ENCODE measurements around the gene PICK1. TPM values are rescaled to one million over a fixed set of nuclear protein-coding genes. Genes with fewer than 3 reads are reported as not detected.
"Not testable (repeated sequence)": the region's sequence is repeated elsewhere in the genome, so short reads cannot be mapped to it uniquely, and the experiment has no call there.

The PICK1 gene
- total RNA-seq, 1 donor from 2014 or later, result 25.5 TPM

GRCh38 chr22:38075105-38075825 lies 18.1 kb downstream of the PICK1 start:
- TF ChIP-seq, protein P1, sequence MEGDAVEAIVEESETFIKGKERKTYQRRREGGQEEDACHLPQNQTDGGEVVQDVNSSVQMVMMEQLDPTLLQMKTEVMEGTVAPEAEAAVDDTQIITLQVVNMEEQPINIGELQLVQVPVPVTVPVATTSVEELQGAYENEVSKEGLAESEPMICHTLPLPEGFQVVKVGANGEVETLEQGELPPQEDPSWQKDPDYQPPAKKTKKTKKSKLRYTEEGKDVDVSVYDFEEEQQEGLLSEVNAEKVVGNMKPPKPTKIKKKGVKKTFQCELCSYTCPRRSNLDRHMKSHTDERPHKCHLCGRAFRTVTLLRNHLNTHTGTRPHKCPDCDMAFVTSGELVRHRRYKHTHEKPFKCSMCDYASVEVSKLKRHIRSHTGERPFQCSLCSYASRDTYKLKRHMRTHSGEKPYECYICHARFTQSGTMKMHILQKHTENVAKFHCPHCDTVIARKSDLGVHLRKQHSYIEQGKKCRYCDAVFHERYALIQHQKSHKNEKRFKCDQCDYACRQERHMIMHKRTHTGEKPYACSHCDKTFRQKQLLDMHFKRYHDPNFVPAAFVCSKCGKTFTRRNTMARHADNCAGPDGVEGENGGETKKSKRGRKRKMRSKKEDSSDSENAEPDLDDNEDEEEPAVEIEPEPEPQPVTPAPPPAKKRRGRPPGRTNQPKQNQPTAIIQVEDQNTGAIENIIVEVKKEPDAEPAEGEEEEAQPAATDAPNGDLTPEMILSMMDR (IDR thresholded peaks at IDR 0.05), result no peak
- DNase-seq (no peak), ATAC-seq (ENCODE audit: low read depth) (no peak)
- ChIA-PET POLR2A (no interaction called here), CTCF (no interaction called here)
- Mint-ChIP-seq H3K36me3 (ENCODE audit: low read depth) (peaks cover 42% of the 10 kb centered on the region), H3K4me3 (no peak overlapping the region), H3K4me1 (no peaks in the 10 kb centered on the region), H3K9me3 (no peaks in the 10 kb centered on the region), H3K27ac (no peak overlapping the region), H3K27me3 (peaks cover 8% of the 10 kb centered on the region)
- intact Hi-C loops (cut with micrococcal nuclease), result no loop called here

DNA sequence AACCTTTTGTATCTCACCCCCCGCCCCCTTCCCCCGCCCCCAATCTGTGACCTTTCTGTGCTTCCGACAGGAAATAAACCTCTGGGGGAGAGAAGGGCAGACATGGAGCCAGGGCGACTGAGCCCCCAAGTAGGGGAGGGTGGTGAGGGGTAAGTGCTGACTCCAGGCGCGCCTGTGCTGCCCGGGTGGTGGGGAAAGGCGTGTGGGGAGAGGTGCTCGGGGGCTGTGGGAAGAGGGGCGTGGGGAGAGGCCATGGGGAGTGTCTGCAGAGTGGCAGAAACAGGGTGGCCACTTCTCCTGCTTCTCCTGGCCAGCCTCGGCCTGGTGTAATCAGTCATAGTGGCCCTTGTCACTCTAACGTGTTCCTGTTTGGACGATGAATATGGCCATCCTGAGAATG lies 18.8 kb downstream of the PICK1 start:
- CTCF ChIA-PET, result no interaction called here
- no peak for ATAC-seq (ENCODE audit: low read depth)

DNA sequence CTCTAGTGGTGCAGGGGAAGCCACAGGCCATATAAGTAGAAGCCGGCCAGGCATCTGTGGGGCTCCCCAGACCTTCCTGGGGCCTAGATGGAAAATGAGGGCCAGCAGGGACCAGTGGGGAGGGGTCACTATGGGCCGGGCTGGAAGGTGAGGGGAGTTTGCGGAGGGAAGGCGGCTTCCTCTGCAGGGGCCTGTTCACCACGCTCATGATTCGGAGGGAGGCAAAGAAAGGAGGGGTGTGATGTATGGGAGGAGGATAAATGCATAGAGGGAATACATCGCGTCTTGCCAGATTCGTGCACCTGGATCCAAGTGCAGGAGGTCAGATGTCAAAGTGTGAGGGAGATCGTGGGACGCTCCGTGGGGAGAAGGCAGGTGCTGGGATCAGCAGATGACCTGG lies 19.9 kb downstream of the PICK1 start:
- H3K4me3 Mint-ChIP-seq, result no peak overlapping the region
- H3K27me3 Mint-ChIP-seq, result peaks cover 8% of the 10 kb centered on the region
- peaks cover 26% of the 10 kb centered on the region for H3K36me3 Mint-ChIP-seq (ENCODE audit: low read depth)
- ATAC-seq (ENCODE audit: low read depth) (no peak), DNase-seq (no peak)
- H3K4me1 Mint-ChIP-seq, result peaks cover 5% of the 10 kb centered on the region
- CTCF ChIA-PET, result no interaction called here
- H3K9me3 Mint-ChIP-seq, result no peaks in the 10 kb centered on the region
- TF ChIP-seq, protein P1 (IDR thresholded peaks at IDR 0.05), result no peak
- intact Hi-C loops (cut with micrococcal nuclease), result no loop called here
- no peak overlapping the region for H3K27ac Mint-ChIP-seq
- POLR2A ChIA-PET, result no interaction called here

More for the DNA sequence above, 18.8 kb downstream of the PICK1 start:
- intact Hi-C loops (cut with micrococcal nuclease), result no loop called here
- H3K4me3 Mint-ChIP-seq, result no peak overlapping the region
- H3K27me3 Mint-ChIP-seq, result peaks cover 8% of the 10 kb centered on the region
- H3K36me3 Mint-ChIP-seq (ENCODE audit: low read depth), result peaks cover 35% of the 10 kb centered on the region
- no peak overlapping the region for H3K27ac Mint-ChIP-seq
- POLR2A ChIA-PET, result no interaction called here
- no peaks in the 10 kb centered on the region for H3K4me1 Mint-ChIP-seq
- no peaks in the 10 kb centered on the region for H3K9me3 Mint-ChIP-seq
- TF ChIP-seq, protein P1 (IDR thresholded peaks at IDR 0.05), result no peak
- DNase-seq, result no peak

- no peak for ATAC-seq (ENCODE audit: low read depth)
- no peak overlapping the region for H3K4me3 Mint-ChIP-seq
These were observed 20.4 kb downstream of the PICK1 start for GRCh38 chr22:38077595-38077994.

DNA sequence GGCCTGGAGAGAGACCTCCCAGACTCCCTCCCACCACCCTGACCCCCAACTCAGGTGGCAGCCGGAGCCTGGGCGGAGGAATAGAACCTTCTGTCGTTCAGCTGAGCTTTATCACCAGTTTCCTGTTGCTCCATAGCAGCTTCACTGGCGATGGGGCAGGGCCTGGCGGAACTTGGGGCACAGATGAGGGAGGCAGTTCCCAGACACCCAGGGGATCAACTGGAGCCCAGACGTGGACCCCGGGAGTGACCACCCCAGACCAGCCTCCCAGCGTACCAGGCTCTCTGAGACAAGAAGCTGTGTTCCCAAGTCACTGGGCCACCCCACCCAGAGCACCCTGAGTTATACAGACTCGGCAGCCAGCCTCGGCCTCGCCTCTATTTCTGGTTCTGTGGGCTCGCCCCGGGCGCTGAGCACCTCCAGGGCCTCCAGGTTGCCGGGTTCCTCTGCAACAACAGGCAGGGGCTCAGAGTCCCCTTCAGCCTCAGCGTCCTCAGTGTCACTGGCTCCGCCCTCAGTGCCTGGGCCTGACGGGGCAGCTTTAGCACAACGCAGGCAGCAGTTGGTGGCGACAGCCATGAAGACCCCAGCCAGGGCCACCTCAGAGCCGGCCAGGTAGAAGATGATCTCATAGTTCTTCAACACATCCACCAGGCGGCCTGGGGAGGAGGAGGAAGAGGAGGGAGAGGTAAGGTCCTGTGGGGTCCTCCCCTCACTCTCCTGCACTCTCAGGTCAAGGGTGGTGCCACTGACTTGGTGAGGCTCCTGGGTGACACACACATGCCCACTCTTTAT lies 21.0 kb downstream of the PICK1 start:
- Mint-ChIP-seq H3K27ac (no peak overlapping the region), H3K36me3 (ENCODE audit: low read depth) (peaks cover 14% of the 10 kb centered on the region), H3K4me3 (no peak overlapping the region), H3K9me3 (no peaks in the 10 kb centered on the region), H3K27me3 (peaks cover 9% of the 10 kb centered on the region), H3K4me1 (peaks cover 7% of the 10 kb centered on the region)
- ATAC-seq (ENCODE audit: low read depth) (no peak), DNase-seq (no peak)
- ChIA-PET POLR2A (no interaction called here), CTCF (no interaction called here)
- TF ChIP-seq, protein P1 (IDR thresholded peaks at IDR 0.05), result no peak
- intact Hi-C loops (cut with micrococcal nuclease), result no loop called here

More at GRCh38 chr22:38077595-38077994, 20.4 kb downstream of the PICK1 start:
- Mint-ChIP-seq H3K36me3 (ENCODE audit: low read depth) (peaks cover 21% of the 10 kb centered on the region), H3K9me3 (no peaks in the 10 kb centered on the region), H3K27ac (no peak overlapping the region), H3K27me3 (peaks cover 8% of the 10 kb centered on the region), H3K4me1 (peaks cover 7% of the 10 kb centered on the region)
- TF ChIP-seq, protein P1 (IDR thresholded peaks at IDR 0.05), result no peak
- intact Hi-C loops (cut with micrococcal nuclease), result no loop called here
- CTCF ChIA-PET, result no interaction called here
- POLR2A ChIA-PET, result no interaction called here
- no peak for DNase-seq

DNA sequence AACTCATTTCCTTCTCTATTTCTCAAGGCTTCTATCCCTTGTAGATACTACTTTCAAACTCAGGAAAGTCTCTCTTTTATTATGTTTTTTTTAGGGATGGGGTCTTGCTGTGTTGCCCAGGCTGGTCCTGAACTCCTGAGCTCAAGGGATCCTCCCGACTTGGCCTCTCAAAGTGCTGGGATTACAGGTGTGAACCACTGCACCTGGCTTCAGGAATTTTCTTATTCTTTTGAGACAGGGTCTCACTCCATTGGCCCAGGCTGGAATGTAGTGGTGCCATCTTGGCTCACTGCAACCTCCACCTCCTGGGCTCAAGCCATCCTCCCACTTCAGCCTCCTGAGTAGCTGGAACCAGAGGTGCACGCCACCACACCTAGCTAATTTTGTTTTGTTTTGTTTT lies 22.0 kb downstream of the PICK1 start:
- H3K36me3 Mint-ChIP-seq (ENCODE audit: low read depth); ATAC-seq (ENCODE audit: low read depth); H3K4me1 Mint-ChIP-seq; DNase-seq; H3K27ac Mint-ChIP-seq; intact Hi-C loops (cut with micrococcal nuclease); CTCF ChIA-PET; H3K4me3 Mint-ChIP-seq; POLR2A ChIA-PET; H3K9me3 Mint-ChIP-seq: not testable (repeated sequence)
- H3K27me3 Mint-ChIP-seq, result peaks cover 11% of the 10 kb centered on the region

Data from activated B cell treated with CpG ODN at 0.5 μM for 24 hours (primary cell).